NB4 (cell line): ENCODE results near the gene NAA60.

Experiments
- DNase-seq: peaks from one replicate; pipeline ENCODE4 v3.0.0; 2010; ENCODE audit warnings: low read depth
- H3K4me3 ChIP-seq: one replicate; pipeline ENCODE4 v1.5.1; 2011; ENCODE audit warnings: mild to moderate bottlenecking, low read depth, low read length, moderate library complexity
- MYC ChIP-seq: IDR thresholded peaks from 2 replicates; pipeline ENCODE4 v1.6.1; 2011; ENCODE audit warnings: low read depth, low read length
- POLR2A ChIP-seq: IDR thresholded peaks from 2 replicates; pipeline ENCODE4 v1.6.1; 2011; ENCODE audit warnings: mild to moderate bottlenecking; ENCODE audit not compliant: insufficient read length; ENCODE audit errors: extremely low read depth
- TF ChIP-seq, protein P1 (sequence below): IDR thresholded peaks from one replicate; pipeline ENCODE4 v1.5.1; 2012; ENCODE audit warnings: low read depth, low read length
- TF ChIP-seq, protein P2 (sequence below): IDR thresholded peaks from 2 replicates; pipeline ENCODE4 v1.6.1; 2011; ENCODE audit warnings: low read depth, low read length

The NAA60 gene

DNA sequence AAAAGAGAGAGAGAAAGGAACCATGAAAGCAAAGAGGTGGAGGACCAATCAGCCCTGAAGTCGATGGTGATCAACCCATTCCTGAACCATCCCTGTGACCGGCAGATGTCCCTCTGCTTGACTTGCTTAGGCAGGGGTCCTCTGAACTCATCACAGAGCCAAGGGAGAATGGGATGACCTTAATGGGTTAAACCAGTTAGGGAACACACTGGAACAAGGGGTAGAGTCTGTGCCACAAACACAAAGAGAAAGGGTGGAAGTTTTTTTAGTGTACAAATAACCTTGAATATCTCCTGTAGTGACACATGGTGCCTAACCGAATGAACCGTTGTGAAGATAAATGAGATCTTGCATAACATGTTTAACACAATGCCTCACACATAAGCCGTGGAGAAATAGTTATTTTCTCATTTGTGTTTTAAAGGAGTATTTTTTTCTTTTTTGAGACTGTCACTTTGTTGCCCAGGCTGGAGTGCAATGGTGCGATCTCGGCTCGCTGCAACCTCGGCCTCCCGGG lies 11.2 kb downstream of the NAA60 start:
- TF ChIP-seq, protein P1, sequence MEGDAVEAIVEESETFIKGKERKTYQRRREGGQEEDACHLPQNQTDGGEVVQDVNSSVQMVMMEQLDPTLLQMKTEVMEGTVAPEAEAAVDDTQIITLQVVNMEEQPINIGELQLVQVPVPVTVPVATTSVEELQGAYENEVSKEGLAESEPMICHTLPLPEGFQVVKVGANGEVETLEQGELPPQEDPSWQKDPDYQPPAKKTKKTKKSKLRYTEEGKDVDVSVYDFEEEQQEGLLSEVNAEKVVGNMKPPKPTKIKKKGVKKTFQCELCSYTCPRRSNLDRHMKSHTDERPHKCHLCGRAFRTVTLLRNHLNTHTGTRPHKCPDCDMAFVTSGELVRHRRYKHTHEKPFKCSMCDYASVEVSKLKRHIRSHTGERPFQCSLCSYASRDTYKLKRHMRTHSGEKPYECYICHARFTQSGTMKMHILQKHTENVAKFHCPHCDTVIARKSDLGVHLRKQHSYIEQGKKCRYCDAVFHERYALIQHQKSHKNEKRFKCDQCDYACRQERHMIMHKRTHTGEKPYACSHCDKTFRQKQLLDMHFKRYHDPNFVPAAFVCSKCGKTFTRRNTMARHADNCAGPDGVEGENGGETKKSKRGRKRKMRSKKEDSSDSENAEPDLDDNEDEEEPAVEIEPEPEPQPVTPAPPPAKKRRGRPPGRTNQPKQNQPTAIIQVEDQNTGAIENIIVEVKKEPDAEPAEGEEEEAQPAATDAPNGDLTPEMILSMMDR, result no peak
- TF ChIP-seq, protein P2, sequence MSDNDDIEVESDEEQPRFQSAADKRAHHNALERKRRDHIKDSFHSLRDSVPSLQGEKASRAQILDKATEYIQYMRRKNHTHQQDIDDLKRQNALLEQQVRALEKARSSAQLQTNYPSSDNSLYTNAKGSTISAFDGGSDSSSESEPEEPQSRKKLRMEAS, result no peak
- TF ChIP-seq POLR2A, result no peak
- TF ChIP-seq MYC, result no peak
- DNase-seq, result no peak
- no peak overlapping the region for H3K4me3 ChIP-seq

DNA sequence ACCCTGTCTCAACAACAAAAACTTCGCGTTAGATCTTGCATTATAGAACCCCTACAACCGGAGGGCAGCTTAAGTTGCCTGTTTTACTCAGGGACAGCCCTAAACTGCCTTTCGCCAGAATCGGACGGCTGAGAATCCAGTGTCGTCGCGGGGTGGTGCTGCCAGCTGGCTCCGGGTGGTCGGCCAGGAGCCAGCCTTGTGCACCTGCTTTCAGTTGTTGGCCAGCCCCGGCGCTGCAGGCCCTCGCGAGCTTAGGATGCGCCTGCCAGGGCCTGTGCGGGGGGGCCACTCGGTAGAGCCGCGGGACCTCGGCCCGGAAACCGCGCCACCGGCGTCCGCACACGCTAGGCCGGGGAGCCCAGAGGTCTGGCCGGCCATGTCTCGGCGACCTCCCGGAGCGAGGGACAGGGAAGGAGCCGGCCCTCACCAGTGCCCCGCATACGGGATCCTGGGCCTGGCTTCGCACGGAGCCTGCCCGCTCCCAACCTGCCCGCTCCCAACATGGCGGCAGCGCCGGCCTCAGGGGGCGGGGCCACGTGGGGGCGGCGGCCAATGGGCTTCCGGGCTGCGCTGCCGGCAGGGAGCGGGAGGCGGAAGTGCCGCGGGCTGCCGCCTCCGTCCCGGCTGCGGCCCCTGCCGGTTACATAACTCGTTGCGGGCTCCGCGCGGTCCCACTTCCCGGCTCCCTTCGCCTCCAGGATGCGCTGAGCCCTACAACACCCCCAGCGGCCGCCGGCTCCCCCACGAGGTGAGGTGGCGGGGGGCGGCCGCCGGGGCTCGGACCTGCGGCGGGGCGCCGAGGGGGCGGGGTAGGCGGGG lies 14.2 kb downstream of the NAA60 start:
- peak overlapping the region; percentile 68 for H3K4me3 ChIP-seq
- peak; percentile 94 for DNase-seq
- TF ChIP-seq, protein P1, result no peak
- TF ChIP-seq POLR2A, result peak; percentile 72
- TF ChIP-seq, protein P2, result peak; percentile 84
- TF ChIP-seq MYC, result peak; percentile 84

DNA sequence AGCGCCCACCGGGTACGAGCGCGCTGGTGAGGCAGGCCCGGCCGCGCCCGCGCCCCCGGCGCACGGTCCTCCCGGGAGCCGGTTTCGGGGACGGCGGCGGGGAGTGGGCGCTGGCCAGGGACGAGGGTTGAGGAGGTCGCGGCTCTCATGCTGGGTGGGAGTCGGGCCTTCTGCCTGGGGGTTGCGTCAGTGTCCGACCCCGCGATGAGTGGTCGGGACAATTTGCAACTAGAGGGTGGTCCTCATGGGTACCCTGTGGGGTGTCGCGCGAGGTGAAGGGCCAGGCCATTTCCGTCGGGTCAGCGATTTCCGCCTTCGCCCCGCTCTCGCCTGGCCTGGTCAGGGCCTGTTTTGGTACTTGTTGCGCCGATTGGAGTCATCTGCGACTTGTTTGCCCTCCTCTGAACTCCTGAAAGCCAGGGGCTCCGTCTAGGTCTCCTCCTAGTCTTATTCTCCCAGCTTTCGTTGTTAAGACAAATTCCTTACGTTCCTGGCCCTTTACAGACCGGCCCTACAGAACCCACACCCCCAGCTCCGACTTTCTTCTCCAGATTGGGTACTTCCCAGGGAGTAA lies 14.9 kb downstream of the NAA60 start:
- TF ChIP-seq, protein P2, result no peak
- no peak for TF ChIP-seq MYC
- TF ChIP-seq POLR2A, result no peak
- TF ChIP-seq, protein P1, result no peak
- peak; percentile 41 for DNase-seq

DNA sequence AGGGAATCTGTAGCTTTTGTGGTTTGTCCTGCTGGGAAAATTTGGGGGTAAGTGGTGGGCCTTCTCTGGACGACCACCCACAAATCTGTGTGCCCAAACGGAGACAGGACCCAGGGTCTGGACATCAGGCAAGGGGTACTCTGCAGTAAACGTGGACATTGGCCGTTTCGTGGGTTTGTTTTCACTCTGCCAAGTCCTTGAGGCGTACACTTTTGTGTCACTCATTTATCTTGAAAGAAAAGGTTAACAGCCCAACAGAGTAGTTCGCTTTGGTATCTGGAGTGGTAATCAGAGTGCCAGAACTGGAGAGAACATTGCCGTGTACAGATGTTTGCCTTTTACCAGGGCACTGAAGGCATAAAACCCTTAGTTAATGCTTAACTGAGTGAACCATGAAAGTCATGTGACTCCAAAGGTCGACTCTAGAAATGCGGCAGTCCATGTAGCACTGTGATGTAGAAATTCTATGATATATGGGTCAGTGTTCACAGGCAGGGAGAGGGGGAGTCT lies 15.4 kb downstream of the NAA60 start:
- H3K4me3 ChIP-seq, result peak overlapping the region; percentile 81
- TF ChIP-seq MYC (no peak), POLR2A (no peak)
- TF ChIP-seq, protein P2, result no peak
- TF ChIP-seq, protein P1, result no peak
- DNase-seq, result no peak

More for the DNA sequence above, 14.9 kb downstream of the NAA60 start:
- peak overlapping the region; percentile 81 for H3K4me3 ChIP-seq

DNA sequence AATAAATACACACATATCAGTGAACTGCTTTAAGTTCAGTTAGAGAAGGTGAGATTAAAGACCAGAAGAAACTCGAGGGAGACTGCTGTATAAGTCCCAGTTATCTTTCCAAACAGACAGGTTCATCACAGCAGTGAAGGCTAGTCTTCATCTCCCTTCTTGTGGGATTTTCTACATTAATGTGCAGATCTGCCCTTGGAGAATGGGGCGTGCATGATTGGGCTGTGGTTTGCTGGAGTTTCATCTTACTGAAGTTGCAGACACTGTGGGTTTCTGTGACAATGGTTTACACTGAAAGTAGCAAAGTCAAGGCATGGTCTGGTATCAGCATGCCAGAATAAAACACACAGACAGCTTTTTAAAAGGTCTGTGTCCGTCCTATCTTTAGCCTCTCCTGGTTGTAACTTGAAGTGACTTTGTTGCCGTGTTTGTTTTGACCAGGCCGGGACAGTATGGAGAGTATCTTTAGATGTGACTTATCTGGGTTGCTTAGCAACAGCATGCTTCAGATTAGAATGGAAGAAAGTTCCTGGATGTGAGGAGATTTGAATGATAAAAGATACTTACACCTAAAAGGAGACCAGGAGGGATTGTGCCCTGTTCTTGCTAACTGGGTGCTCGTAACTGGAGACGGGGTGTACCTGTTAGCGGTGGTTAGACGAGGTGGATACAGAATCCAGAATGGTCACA lies 16.1 kb downstream of the NAA60 start:
- H3K4me3 ChIP-seq, result peak overlapping the region; percentile 81

More for the DNA sequence above, 16.1 kb downstream of the NAA60 start:
- no peak for DNase-seq
- TF ChIP-seq POLR2A (no peak), MYC (no peak)
- TF ChIP-seq, protein P2, result no peak
